ENCODE results near the gene PCSK9. TPM values are rescaled to one million over a fixed set of nuclear protein-coding genes. Genes with fewer than 3 reads are reported as not detected.

Gene PCSK9
- total and polyA plus RNA-seq, 2 of the 13 experiments (the other 11 are each of a cell fraction or from before 2014, with no cell fraction given): 33.3 to 80.5 TPM

DNA sequence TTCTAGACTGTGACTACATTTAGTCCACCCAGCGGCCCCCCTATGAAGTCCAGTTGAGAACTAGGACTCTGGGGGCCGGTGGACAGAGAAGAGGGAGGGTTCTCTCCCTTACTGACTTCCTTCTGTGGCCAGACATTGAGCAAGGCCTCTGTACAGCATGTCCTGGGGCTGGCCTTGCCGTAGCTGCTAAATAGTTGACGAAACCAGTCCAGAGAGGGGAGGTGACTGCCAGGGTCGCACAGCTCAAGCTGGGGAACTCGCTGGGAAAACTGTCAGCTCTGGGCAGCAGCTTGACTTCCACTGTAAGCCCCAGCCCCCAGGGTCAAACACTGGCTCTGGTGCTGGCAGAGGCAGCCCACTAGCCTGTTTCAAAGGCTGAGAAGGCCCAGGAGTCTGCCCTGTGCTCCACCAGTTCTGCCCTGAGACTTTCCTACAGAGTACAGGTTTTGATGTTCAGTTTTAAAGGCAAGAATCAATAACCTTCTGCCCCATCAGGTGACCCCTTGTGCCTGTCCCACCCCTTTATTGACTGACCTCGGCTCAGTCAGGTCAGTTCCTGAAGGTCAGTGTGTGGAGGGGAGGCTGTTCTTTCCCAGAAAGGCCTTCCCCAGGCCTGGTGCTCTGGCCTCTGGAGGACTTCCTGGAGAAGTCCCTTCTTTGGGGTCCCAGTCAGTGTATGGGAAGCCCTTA lies 14.1 kb downstream of the PCSK9 start (continued):
- TF ChIP-seq SOX13 (IDR thresholded peaks at IDR 0.05) (no peak), SOX13 (CRISPR knock-in tag; conservative IDR thresholded peaks at IDR 0.05 in 1 of 2, IDR thresholded peaks at IDR 0.05 in 1 of 2) (peak in 1 of 2 experiments; percentile 50; a peak in 1 of 4 replicates), POLR2A (IDR thresholded peaks at IDR 0.05; ENCODE audit: insufficient read depth in 1 of 2, low read depth in 2 of 2, low read length in 2 of 2) (no peak)
- TF ChIP-seq, protein P1, sequence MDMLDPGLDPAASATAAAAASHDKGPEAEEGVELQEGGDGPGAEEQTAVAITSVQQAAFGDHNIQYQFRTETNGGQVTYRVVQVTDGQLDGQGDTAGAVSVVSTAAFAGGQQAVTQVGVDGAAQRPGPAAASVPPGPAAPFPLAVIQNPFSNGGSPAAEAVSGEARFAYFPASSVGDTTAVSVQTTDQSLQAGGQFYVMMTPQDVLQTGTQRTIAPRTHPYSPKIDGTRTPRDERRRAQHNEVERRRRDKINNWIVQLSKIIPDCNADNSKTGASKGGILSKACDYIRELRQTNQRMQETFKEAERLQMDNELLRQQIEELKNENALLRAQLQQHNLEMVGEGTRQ (IDR thresholded peaks at IDR 0.05; ENCODE audit: low read depth, low read length): peak; percentile 22; the same call in 1 of the 2 replicates
- TF ChIP-seq, protein P1 (CRISPR knock-in tag; IDR thresholded peaks at IDR 0.05; ENCODE audit: borderline replicate concordance): peak; percentile 67; the same call in 1 of the 2 replicates
- TF ChIP-seq, protein P2, sequence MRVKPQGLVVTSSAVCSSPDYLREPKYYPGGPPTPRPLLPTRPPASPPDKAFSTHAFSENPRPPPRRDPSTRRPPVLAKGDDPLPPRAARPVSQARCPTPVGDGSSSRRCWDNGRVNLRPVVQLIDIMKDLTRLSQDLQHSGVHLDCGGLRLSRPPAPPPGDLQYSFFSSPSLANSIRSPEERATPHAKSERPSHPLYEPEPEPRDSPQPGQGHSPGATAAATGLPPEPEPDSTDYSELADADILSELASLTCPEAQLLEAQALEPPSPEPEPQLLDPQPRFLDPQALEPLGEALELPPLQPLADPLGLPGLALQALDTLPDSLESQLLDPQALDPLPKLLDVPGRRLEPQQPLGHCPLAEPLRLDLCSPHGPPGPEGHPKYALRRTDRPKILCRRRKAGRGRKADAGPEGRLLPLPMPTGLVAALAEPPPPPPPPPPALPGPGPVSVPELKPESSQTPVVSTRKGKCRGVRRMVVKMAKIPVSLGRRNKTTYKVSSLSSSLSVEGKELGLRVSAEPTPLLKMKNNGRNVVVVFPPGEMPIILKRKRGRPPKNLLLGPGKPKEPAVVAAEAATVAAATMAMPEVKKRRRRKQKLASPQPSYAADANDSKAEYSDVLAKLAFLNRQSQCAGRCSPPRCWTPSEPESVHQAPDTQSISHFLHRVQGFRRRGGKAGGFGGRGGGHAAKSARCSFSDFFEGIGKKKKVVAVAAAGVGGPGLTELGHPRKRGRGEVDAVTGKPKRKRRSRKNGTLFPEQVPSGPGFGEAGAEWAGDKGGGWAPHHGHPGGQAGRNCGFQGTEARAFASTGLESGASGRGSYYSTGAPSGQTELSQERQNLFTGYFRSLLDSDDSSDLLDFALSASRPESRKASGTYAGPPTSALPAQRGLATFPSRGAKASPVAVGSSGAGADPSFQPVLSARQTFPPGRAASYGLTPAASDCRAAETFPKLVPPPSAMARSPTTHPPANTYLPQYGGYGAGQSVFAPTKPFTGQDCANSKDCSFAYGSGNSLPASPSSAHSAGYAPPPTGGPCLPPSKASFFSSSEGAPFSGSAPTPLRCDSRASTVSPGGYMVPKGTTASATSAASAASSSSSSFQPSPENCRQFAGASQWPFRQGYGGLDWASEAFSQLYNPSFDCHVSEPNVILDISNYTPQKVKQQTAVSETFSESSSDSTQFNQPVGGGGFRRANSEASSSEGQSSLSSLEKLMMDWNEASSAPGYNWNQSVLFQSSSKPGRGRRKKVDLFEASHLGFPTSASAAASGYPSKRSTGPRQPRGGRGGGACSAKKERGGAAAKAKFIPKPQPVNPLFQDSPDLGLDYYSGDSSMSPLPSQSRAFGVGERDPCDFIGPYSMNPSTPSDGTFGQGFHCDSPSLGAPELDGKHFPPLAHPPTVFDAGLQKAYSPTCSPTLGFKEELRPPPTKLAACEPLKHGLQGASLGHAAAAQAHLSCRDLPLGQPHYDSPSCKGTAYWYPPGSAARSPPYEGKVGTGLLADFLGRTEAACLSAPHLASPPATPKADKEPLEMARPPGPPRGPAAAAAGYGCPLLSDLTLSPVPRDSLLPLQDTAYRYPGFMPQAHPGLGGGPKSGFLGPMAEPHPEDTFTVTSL (CRISPR knock-in tag; IDR thresholded peaks at IDR 0.05; ENCODE audit: borderline replicate concordance): peak; percentile 25; the same call in 1 of the 2 replicates
